Liver (tissue), 9 donors: ENCODE data around the gene ADAM19. TPM values are rescaled to one million over a fixed set of nuclear protein-coding genes. Genes with fewer than 3 reads are reported as not detected.

Experiments used
- DNase-seq: peaks from one replicate; pipeline ENCODE4 v3.0.0-alpha.2; 2017; ENCODE audit warnings: low spot score
- H3K27ac ChIP-seq, 2 donors: one replicate each; pipeline ENCODE4 v1.7.0; 2013; ENCODE audit warnings: inconsistent platforms in 2 of 2, low read length in 2 of 2, control low read depth in 1 of 2, low read depth in 1 of 2, mild to moderate bottlenecking in 1 of 2
- H3K27me3 ChIP-seq, 4 donors: one replicate each; pipeline versions ENCODE4 v1.6.1 to v1.7.0; 2013; ENCODE audit warnings: low read length in 3 of 4, inconsistent platforms in 1 of 4, mild to moderate bottlenecking in 1 of 4, moderate library complexity in 1 of 4; ENCODE audit not compliant: control insufficient read depth in 4 of 4, insufficient read depth in 4 of 4
- H3K36me3 ChIP-seq, 4 donors: one replicate each; pipeline versions ENCODE4 v1.6.1 to v1.7.0; 2013; ENCODE audit warnings: low read length in 3 of 4, mild to moderate bottlenecking in 3 of 4, low read depth in 1 of 4, moderate library complexity in 1 of 4; ENCODE audit not compliant: control insufficient read depth in 4 of 4, insufficient read depth in 3 of 4
- H3K4me1 ChIP-seq, 4 donors: one replicate each; pipeline versions ENCODE4 v1.6.1 to v1.7.0; 2013; ENCODE audit warnings: low read length in 3 of 4, mild to moderate bottlenecking in 3 of 4, moderate library complexity in 1 of 4; ENCODE audit not compliant: control insufficient read depth in 4 of 4, insufficient read depth in 4 of 4
- H3K4me3 ChIP-seq, 3 donors: one replicate each; pipeline versions ENCODE4 v1.6.1 to v1.7.0; 2013; ENCODE audit warnings: low read length in 3 of 3, control low read depth in 1 of 3, low read depth in 1 of 3, mild to moderate bottlenecking in 1 of 3
- H3K9ac ChIP-seq, 2 donors: one replicate each; pipeline ENCODE4 v1.7.0; 2013; ENCODE audit warnings: low read length in 2 of 2, mild to moderate bottlenecking in 2 of 2, moderate library complexity in 2 of 2, control low read depth in 1 of 2, low read depth in 1 of 2
- H3K9me3 ChIP-seq, 4 donors: one replicate each; pipeline versions ENCODE4 v1.6.1 to v1.7.0; 2013; ENCODE audit warnings: low read length in 3 of 4; ENCODE audit not compliant: control insufficient read depth in 4 of 4
- ATF3 ChIP-seq: IDR thresholded peaks from 2 replicates; pipeline ENCODE4 v1.6.1; 2016; ENCODE audit warnings: antibody characterized with exemption
- CTCF ChIP-seq: fragments of 150-350 bp; IDR thresholded peaks from 2 replicates; pipeline ENCODE4 v1.5.1; 2017; ENCODE audit warnings: improper control_type of control experiment, low read depth, low read length; ENCODE audit not compliant: missing input control
- EGR1 ChIP-seq, 2 donors: IDR thresholded peaks; 2 replicates each; pipeline ENCODE4 v1.6.1; 2016 to 2018; ENCODE audit warnings: antibody characterized with exemption in 2 of 2, low read depth in 2 of 2
- FOXA1 ChIP-seq: IDR thresholded peaks from 2 replicates; pipeline ENCODE4 v1.6.1; 2016; ENCODE audit warnings: antibody characterized with exemption
- FOXA2 ChIP-seq: IDR thresholded peaks from 2 replicates; pipeline ENCODE4 v1.6.1; 2016; ENCODE audit warnings: antibody characterized with exemption
- GABPA ChIP-seq, 2 donors: IDR thresholded peaks in 1 of 2; conservative IDR thresholded peaks in 1 of 2; 2 replicates each; pipeline ENCODE4 v1.6.1; 2016; ENCODE audit warnings: antibody characterized with exemption in 2 of 2, mild to moderate bottlenecking in 1 of 2, moderate library complexity in 1 of 2
- HNF4A ChIP-seq, 2 donors: conservative IDR thresholded peaks; 2 replicates each; pipeline ENCODE4 v1.6.1; 2016; ENCODE audit warnings: antibody characterized with exemption in 2 of 2, mild to moderate bottlenecking in 2 of 2
- HNF4G ChIP-seq: IDR thresholded peaks from 2 replicates; pipeline ENCODE4 v1.6.1; 2016; ENCODE audit warnings: antibody characterized with exemption
- JUND ChIP-seq, 2 donors: IDR thresholded peaks; 2 replicates each; pipeline ENCODE4 v1.6.1; 2016; ENCODE audit warnings: antibody characterized with exemption in 2 of 2
- MAX ChIP-seq: IDR thresholded peaks from 2 replicates; pipeline ENCODE4 v1.6.1; 2016; ENCODE audit warnings: antibody characterized with exemption
- NR2F2 ChIP-seq: IDR thresholded peaks from 2 replicates; pipeline ENCODE4 v1.6.1; 2016; ENCODE audit warnings: antibody characterized with exemption
- RAD21 ChIP-seq, 2 donors: IDR thresholded peaks; 2 replicates each; pipeline ENCODE4 v1.6.1; 2016; ENCODE audit warnings: antibody characterized with exemption in 2 of 2, mild to moderate bottlenecking in 2 of 2
- REST ChIP-seq: IDR thresholded peaks from 2 replicates; pipeline ENCODE4 v1.6.1; 2016; ENCODE audit warnings: antibody characterized with exemption, mild to moderate bottlenecking
- RXRA ChIP-seq, 2 donors: IDR thresholded peaks; 2 replicates each; pipeline ENCODE4 v1.6.1; 2017 to 2018; ENCODE audit warnings: antibody characterized with exemption in 2 of 2, mild to moderate bottlenecking in 1 of 2
- SP1 ChIP-seq: IDR thresholded peaks from 2 replicates; pipeline ENCODE4 v1.6.1; 2018; ENCODE audit warnings: antibody characterized with exemption, mild to moderate bottlenecking
- TAF1 ChIP-seq: conservative IDR thresholded peaks from 2 replicates; pipeline ENCODE4 v1.6.1; 2016; ENCODE audit warnings: antibody characterized with exemption, mild to moderate bottlenecking
- YY1 ChIP-seq: IDR thresholded peaks from 2 replicates; pipeline ENCODE4 v1.6.1; 2016; ENCODE audit warnings: antibody characterized with exemption, mild to moderate bottlenecking
- ZBTB33 ChIP-seq: IDR thresholded peaks from 2 replicates; pipeline ENCODE4 v1.6.1; 2016; ENCODE audit warnings: antibody characterized with exemption
- WGBS: extraction: QIAGEN DNeasy Blood & Tissue Kit; methylation state at CpG from one replicate; pipeline ENCODE4 v1.1.7; 2013; 5-methylcytosine and 5-hydroxymethylcytosine counted together
- polyA plus RNA-seq, 2 donors: library from polyadenylated mRNA; stranded (reverse) in 1 of 2; unstranded in 1 of 2; fragments of 200-250 nt in 1 of 2; fragments of >200 nt in 1 of 2; fragmentation: Nextera tagmentation in 1 of 2; extraction: Ambion mirVana in 1 of 2; gene quantifications; one replicate each; pipeline versions ENCODE4 v1.2.1 to v1.2.3, GENCODE V29; 2013 to 2015
- total RNA-seq, 2 donors: library from RNA; depleted of rRNA; stranded (reverse); fragments of >200 nt; gene quantifications; one replicate each; pipeline ENCODE4 v1.2.3, GENCODE V29; 2014
- donor health status: healthy.
- donor health status: healthy.
- donor health status: healthy.
- donor health status: healthy.
- donor health status: healthy.

Gene ADAM19
- total and polyA plus RNA-seq, 4 donors = 2.4 to 7.1 (median 2.9) TPM

- 72% methylated on average over 7 of the region's 7 CpGs for WGBS
- no peak for TF ChIP-seq HNF4A (conservative IDR thresholded peaks at IDR 0.05)
- TF ChIP-seq NR2F2 = no peak
- no peak for TF ChIP-seq FOXA1
- no peak for TF ChIP-seq YY1
- TF ChIP-seq SP1 = no peak
- no peak for TF ChIP-seq JUND (IDR thresholded peaks at IDR 0.05)
- TF ChIP-seq REST = no peak
- no peak for TF ChIP-seq ZBTB33
- TF ChIP-seq RAD21 (IDR thresholded peaks at IDR 0.05) = no peak
- TF ChIP-seq CTCF = no peak
- no peak for TF ChIP-seq TAF1
- no peak for TF ChIP-seq ATF3
- TF ChIP-seq FOXA2 = no peak
- TF ChIP-seq HNF4G = no peak
- TF ChIP-seq MAX = no peak
- no peak for TF ChIP-seq GABPA (IDR thresholded peaks at IDR 0.05 in 1 of 2, conservative IDR thresholded peaks at IDR 0.05 in 1 of 2)
- TF ChIP-seq RXRA (IDR thresholded peaks at IDR 0.05) = no peak
- no peak for TF ChIP-seq EGR1 (IDR thresholded peaks at IDR 0.05; ENCODE audit: low read depth in 2 of 2)
- no peaks in the 10 kb centered on the region for H3K9me3 ChIP-seq
- H3K4me1 ChIP-seq = no peaks in the 10 kb centered on the region
- H3K9ac ChIP-seq = no peak overlapping the region
- DNase-seq = no peak
- no peaks in the 10 kb centered on the region for H3K36me3 ChIP-seq
- no peak overlapping the region for H3K4me3 ChIP-seq
- H3K27me3 ChIP-seq = no peaks in the 10 kb centered on the region
- no peak overlapping the region for H3K27ac ChIP-seq
Measured at GRCh38 chr5:157607371-157608161, 32.0 kb upstream of the ADAM19 start.
